ENCODE data around the gene CCL27.
A peak's percentile ranks its signal among the peaks of the same experiment; 100 is the strongest.
"Not testable (repeated sequence)": the region's sequence is repeated elsewhere in the genome, so short reads cannot be mapped to it uniquely, and the experiment has no call there.

The CCL27 gene

DNA sequence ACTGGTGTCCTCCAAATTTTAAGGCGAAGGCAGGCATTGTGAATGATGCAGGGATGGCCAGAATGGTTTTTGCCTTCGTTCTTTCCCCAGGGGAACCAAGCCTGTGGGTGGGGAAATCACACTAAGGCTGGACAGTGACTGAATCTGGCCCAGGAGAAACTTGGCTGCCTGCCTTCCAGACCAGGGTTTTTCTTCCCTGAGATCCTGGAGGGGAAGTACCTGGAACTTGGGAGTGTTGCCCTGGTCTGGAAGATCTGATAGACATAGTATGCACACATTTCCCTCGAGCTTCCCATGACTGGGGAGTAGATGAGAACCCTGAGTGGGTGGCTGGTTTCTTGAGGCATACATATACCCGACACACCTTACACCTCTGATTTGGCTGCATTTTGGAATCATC, 11.1 kb downstream of the CCL27 start:
- peak; percentile 42 for DNase-seq (ENCODE audit: low read depth, low spot score)

DNA sequence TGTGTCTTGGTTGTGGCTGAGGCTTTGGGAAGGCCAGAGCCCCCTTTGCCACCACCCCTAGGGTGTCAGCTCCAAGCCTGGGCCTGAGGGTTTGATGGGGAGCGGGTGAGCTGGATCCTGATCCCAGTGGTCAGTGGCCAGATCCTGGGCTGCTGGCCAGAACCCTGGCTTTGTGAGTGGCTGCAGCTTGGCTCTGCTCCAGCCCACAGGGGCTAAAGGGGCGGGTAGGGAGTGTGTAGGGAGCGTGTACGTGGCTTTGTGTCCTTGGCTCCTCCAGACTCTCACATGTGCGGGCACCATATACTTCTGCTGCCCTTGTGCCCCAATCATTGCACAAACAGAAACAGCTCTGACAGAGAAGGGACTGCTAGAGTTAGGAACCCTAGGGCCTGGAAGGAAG, 11.6 kb downstream of the CCL27 start:
- peak; percentile 85 for DNase-seq (ENCODE audit: low read depth, low spot score)

DNA sequence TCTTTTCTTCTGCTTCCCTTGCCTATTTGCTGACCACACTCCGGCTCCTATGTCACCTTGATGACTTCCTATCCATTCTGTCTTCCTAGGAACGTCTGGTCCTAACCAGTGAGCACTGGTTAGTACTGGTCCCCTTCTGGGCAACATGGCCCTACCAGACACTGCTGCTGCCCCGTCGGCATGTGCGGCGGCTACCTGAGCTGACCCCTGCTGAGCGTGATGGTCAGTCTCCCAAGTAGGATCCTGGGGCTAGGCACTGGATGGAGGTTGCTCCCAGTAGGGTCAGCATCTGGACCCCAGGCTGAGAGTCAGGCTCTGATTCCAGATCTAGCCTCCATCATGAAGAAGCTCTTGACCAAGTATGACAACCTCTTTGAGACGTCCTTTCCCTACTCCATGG, 13.8 kb downstream of the CCL27 start:
- DNase-seq (ENCODE audit: low read depth, low spot score) = no peak

DNA sequence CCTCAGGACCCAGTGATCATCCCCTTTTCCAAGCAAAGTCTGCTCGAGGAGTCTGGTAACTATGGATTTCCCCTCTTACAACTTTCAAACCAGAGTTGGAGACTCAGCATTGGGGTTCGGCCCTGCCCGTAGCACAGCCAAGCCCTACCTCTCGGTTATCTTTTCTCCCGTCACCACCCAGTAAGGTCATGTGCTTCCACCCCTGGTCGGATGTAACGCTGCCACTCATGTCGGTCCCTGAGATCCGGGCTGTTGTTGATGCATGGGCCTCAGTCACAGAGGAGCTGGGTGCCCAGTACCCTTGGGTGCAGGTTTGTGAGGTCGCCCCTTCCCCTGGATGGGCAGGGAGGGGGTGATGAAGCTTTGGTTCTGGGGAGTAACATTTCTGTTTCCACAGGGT, 14.8 kb downstream of the CCL27 start:
- DNase-seq (ENCODE audit: low read depth, low spot score) = no peak

DNA sequence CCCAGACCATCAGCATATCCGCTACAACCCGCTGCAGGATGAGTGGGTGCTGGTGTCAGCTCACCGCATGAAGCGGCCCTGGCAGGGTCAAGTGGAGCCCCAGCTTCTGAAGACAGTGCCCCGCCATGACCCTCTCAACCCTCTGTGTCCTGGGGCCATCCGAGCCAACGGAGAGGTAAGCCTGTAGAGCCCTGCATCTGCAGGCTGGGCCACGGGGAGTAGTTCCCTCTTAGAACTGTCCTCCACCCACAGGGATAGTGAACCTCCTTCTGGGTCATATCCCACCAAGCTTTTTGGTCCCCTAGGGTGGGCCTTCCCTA, 15.4 kb downstream of the CCL27 start:
- DNase-seq (ENCODE audit: low read depth, low spot score) = no peak

DNA sequence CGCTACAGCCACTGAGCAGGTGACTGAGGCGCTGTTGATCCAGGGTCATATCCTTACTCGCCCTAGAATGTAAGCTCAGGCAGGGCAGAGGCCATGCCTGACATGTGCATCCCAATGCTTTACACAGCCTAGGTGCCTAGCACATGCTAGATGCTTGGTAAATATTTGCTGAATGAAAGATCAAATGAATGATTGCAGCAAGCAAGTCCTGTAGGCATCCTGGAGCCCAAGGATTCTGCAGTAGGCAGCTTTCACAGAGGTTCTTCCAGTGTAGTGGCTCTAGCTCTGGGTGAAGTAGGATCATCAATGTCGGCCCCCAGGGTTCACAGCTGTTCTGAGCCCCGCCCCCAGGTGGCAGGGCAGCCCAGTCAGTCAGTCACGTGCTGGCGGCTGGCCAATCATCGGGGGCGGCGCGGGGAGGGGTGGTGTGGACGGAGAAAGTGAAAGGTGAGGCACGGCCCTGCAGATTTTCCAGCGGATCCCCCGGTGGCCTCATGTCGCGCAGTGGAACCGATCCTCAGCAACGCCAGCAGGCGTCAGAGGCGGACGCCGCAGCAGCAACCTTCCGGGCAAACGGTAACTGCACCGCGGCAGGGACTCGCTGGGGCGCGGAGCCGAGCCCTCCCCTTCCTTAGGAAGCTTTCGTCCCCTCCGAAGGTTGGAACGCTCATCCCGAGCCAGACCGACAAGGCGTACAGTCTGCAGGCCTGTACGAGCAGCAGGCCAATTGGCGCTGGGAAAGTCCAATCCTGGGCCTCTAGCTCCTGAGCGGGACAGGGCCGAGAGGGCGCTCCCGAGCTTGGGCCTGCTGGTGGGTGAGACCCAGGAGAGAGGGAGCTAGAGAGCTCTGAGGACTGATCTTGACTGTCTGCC, 16.0 kb downstream of the CCL27 start, which contains the start of gene GALT:
Gene GALT (plus strand): TSS at position 465 of the 873 bp plus-strand sequence. CDS start 30 bp downstream, at position 495.
- DNase-seq (ENCODE audit: low read depth, low spot score) = peak; percentile 93

DNA sequence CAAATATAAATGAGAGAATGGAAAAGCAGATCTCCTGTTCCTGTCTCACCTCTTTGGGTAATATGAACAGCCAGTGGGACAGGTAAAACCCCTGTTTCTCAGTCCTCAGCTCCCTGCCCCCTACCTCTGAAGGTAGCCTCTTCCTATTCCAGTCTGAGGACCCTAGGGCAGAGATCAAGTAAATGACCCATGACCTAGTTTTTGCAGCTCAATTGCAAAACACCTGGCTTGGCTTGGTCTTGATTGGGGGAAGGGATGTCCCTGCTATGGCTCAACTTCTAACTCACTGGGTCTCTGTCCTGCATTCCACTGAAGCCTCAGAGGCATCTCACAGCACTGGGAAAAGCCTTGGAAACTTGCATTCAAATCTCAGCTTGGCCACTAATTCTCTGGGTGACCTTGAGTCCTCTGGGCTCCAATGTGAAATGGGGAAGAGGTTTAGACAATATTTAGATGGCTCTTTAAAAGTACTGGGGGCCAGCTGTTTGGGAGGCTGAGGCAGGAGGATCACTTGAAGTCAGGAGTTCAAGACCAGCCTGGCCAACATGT, 17.6 kb downstream of the CCL27 start:
- DNase-seq (ENCODE audit: low read depth, low spot score) = no peak

DNA sequence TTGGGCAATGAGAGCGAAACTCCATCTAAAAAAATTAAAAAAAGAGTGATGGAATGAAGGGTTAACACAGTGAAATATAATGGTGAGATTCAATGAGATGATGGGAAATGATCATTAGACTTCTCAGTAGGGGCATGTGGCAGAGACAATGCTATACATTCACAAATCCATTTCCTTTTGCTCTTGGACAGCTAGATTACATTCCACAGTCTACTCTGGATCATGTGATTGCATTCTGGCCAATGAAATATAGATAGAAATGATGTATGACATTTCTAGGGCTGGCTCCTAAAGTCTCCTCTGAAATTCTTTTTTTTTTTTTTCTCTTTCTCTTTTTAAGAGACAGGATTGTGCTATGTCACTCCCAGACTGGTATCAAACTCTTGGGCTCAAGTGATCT, 19.8 kb downstream of the CCL27 start:
- DNase-seq (ENCODE audit: low read depth, low spot score) = no peak

DNA sequence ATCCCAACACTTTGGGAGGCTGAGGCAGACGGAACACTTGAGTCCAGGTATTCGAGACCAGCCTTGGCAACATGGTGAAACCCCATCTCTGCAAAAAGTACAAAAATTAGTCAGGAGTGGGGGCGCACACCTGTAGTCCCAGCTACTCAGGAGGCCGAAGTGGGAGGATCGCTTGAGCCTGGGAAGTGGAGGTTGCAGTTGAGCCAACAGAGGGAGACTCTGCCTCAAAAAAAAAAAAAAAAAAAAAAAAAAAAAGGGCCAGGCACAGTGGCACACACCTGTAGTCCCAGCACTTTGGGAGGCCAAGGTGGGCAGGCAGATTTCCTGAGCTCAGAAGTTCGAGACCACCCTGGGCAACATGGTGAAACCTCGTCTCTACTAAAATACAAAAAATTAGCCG, 23.1 kb downstream of the CCL27 start:
- not testable (repeated sequence) for DNase-seq (ENCODE audit: low read depth, low spot score)

DNA sequence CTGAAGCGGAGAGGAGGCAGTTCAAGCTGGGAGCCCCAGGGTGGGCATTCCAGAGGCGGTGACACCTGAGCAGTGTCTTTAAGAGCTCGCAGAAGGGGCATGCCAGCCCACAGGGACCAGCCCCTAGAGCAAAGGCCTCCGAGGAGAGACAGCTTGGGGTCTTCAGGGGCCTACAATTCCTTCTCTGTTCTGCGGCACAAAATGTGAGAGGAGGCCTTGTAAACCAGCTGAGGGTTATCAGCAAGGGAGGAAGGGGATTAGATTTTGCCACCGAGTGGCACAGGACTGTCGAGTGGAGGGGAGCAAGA, 24.4 kb downstream of the CCL27 start:
- DNase-seq (ENCODE audit: low read depth, low spot score) = no peak

DNA sequence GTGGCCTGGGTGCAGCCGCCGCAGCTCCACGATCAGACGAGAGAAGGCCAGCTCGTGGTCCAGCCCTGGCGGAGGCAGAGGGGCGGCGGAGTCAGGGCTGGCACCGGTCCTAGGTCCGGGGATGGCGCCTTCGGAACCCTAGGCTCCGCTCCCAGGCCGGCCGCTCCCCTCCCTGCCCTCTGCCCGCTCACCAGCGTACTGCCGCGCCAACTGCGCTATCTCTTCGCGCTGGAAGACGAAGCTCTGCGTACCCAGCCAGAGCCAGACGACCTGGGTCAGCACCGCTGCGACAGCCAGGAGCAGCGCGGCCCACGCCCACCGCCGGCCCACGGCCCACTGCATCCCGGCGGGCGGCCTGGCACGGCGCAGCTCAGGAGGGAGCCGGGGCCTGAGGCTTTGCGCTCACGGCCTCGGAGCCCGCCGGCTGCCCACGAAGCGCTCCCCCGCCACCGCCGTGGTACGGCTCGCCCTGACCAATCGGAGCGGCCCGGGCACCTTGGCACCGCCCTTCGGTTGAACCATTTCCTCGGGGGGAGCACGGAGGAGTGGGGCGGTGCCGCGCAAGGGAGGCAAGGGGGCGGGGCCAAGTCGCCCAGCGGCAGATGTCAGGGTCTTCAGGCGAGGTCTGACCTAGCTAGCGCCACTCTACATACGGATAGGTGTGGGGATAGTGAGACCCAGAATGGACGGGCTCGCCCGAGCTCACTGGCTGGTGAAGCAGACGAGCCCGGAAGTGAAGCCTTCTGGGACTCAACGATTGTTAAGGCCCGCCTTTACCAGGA, 24.9 kb downstream of the CCL27 start, which contains the start of gene SIGMAR1:
Gene SIGMAR1 (minus strand): TSS at position 432 of the 782 bp plus-strand sequence. CDS start 90 bp downstream, at position 342.
- peak; percentile 98 for DNase-seq (ENCODE audit: low read depth, low spot score)

DNA sequence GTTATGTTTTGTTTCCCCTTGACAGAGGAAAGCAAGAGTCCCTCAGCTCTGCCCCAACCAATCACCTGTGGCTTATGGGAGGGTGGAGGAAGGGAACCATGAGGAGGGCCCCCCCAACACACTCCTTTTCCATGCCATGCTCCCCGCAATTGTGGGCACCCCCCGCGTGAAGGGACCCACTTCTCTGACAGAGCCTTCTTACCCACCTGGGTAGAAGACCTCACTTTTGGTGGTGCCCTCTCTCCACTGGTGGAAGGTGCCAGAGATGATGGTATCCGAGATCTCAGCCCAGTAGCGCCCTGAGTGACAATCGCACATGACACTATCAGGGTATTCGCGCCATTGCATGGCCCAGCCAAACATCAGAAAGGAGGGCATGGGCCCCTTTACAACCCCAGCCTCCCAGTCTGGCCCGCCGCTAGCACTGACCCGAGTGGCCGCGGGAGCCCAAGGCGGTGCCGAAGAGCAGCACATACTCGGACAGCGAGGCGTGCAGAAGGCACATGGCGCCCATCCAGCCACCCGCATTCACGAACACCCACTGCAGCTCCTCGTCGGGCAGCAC, 25.6 kb downstream of the CCL27 start:
- no peak for DNase-seq (ENCODE audit: low read depth, low spot score)

DNA sequence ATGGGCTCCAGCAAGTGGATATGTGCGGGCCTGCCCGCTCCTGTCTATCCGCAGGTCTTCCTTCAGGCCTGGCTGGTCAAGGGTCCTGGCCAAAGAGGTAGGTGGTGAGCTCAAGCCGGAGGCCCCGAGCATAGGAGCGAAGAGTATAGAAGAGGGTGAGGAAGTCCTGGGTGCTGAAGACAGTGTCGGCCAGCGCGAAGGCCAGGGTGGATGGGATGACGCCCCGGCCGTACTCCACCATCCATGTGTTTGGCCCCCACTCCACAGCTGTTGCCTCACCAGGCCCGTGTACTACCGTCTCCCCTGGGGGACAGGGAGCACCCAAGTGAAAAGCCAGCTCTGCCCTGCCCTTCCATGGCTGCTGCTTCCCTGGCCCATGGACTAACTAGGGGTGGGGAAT, 26.9 kb downstream of the CCL27 start:
- DNase-seq (ENCODE audit: low read depth, low spot score) = no peak

DNA sequence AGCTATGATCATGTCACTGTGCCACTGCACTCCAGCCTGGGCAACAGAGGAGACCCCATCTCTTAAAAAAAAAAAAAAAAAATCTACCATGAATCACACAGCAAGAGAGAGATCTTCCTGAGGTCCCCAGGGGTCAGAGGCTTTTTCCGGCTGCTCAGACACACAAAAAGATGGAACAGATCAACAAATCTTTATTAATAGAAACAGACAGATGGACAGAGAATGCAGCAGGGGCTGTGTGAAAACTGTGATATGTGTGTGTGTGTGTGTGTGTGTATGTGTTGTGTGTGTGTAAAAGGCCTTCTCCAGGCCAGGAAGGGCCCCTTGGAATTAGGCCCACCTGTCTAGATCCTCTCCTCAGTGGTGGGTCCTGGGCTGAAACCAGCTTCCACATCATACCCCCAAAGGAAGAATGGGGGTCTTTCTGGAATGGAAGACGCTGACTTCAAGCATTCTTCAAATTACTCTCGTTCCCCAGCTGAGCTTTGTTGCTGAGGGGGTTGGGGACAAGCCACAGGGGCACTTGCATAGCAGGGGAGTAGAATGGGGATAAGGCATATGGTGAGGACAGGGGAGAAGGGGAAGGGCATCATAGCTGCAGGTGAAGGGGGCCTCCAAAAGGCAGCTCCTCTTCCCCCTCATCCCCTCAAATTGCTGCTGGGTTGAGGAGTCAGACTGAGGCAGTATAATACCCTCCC, 27.8 kb downstream of the CCL27 start:
- no peak for DNase-seq (ENCODE audit: low read depth, low spot score)

DNA sequence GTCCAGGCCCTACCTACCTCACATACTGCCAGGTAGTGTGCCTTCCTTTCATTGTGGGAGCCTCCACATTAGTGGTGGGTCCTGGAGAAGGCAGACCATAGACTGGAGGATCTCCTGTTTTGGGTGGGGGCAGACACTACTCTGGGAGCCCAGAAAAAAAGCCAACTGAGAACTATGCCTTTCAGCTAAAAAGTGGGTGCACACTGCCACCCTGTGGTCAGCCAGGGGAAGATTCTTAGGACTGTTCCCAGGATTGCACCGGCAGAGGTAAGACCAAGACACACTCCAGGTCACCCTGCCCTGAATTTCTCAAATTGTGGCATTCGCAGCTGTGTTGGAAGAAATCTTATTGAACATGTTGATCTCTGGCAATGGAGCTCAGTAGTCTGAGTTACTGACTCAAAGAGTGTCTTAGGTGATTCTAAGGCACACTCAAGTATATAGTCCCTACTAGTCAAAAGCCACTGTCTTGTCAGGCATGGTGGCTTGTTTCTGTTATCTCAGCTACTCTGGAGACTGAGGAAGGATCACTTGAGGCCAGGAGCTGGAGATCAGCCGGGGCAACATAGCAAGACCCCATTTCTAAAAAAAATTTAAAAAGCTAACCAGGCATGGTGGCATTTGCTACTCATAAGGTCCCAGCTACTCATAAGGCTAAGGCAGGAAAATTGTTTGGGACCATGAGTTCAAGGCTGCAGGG, 28.5 kb downstream of the CCL27 start:
- peak; percentile 79 for DNase-seq (ENCODE audit: low read depth, low spot score)

DNA sequence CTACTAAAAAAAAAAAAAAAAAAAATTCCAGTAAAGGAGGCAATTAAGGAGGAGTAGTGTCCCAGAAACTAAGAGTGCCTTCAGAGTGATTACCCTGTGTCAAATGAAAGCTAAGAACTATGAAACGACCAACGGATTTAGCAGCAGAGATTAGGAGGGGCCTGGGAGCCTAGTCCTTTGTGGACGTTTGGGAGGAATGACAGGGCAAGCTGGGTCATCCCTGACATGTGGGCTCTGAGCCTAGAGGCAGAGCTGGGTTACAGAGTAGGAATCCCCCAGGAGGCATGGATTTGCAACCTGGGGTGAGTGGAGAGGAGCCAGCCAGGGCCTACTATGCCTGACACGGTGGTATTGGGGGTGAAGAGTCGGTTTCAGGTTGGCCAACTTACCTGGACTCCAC, 29.3 kb downstream of the CCL27 start:
- no peak for DNase-seq (ENCODE audit: low read depth, low spot score)

DNA sequence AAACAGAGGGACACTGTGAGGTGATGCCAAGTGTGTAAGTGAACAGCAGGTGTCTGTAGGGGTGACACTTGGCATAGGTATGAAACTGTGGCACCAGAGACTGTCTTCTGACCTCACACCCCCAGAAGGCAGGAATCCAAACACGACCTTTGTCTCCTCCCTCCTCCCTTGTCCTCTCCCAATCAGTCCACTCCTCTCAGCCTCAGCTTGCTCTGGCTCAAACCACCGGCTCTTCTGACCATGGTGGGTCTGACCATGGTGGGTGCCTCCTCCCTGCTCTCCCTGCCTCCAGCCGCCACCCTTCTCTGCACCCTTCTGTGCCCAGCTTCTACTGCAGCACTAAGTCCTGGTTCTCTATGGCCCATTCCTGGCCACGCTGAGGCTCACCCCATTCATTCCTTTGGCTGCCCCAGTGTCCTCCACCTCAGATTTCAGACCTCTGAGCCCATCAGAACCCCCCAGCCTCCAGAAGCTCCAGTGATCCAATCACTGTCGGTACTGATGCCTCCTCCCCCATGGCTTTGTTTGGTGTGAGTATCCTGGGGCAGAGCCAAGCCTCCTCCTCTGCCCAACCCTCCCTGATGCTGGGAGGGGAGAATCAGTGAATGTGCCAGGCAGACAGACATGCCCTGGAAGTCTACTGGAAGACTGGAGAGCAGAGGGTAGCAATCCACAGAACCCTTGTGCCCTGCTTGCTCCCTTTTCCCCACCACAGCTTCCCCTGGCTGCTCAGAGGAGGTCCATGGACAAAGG, 31.9 kb downstream of the CCL27 start:
- DNase-seq (ENCODE audit: low read depth, low spot score) = no peak

DNA sequence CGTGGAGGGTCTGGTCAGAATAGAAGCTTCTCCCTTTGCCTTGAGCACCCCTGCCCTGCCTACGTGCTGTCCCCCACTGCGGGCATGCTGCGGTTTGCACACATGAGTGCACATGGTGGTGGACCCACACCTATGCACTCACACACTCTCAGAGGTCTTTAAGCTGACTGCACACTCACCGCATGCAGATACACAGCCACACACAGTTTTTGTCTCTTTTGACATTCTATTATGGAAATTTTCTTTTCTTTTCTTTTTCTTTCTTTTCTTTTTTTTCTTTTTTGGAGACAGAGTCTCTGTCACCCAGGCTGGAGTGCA, 33.0 kb downstream of the CCL27 start:
- no peak for DNase-seq (ENCODE audit: low read depth, low spot score)

DNA sequence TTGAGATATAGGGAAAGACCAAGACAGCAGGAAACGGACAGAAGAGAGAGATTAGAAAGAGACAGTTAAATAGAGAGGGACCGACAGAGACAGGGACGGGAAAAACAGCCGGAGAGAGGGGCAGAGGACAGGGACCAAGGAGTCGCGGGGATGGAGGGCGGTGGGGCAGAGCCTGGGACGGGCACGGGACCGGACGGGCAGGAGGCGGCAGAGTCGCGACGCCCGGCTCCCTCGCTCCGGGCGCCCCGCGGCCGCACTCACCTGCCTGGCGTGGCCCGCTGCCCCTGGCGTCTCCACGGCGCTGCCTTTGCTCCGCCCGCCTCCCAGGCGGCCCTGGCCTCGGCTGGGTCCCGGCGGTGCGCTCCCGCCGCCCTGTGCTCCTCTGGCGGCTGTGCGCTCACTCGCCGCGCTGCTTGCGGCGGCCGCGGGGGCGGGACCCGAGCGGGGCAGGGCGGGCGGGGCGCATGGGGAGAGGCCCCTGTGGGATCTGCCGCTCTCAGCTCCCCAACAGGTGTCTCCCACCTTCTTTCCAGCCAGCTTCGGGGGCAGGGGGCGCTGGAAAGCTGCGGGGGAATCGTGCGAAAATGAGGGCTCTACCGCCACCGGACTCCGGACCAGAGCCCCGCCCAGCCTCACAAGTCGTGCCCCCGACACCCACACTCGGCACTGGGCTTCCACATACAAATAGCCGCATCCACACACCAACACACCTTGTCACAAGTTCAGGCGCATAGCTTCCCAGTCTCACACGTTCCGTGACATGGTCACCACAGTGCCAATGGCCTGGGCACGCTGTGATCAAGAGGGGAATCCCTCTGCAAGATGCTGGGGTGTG, 33.6 kb downstream of the CCL27 start, which contains the start of gene ARID3C:
Gene ARID3C (minus strand): TSS at position 411 of the 835 bp plus-strand sequence. CDS start 1,052 bp downstream, outside the sequence.
- DNase-seq (ENCODE audit: low read depth, low spot score) = peak; percentile 59

Measured in astrocyte of the hippocampus (primary cell).